ENCODE results near the gene CDK19.

CDK19 gene

GRCh38 chr6:110660066-110660655, 155.1 kb downstream of the CDK19 start:
- DNase-seq, result no peak
- TF ChIP-seq CTCF (IDR thresholded peaks at IDR 0.05; ENCODE audit: low read depth, low read length), result no peak
- Histone ChIP-seq H3K9me3 (ENCODE audit: severe bottlenecking) (no peaks in the 10 kb centered on the region), H3K27me3 (ENCODE audit: insufficient read depth, low read depth, severe bottlenecking) (no peaks in the 10 kb centered on the region), H3K27ac (no peak overlapping the region), H3K36me3 (no peaks in the 10 kb centered on the region), H3K4me3 (ENCODE audit: low read depth, low read length) (no peak overlapping the region)

GRCh38 chr6:110658631-110659211, 156.5 kb downstream of the CDK19 start:
- Histone ChIP-seq H3K4me3 (ENCODE audit: low read depth, low read length) (no peak overlapping the region), H3K9me3 (ENCODE audit: severe bottlenecking) (no peaks in the 10 kb centered on the region), H3K27ac (no peak overlapping the region), H3K36me3 (no peaks in the 10 kb centered on the region), H3K27me3 (ENCODE audit: insufficient read depth, low read depth, severe bottlenecking) (no peaks in the 10 kb centered on the region)
- no peak for DNase-seq
- TF ChIP-seq CTCF (IDR thresholded peaks at IDR 0.05; ENCODE audit: low read depth, low read length), result no peak

GRCh38 chr6:110656492-110656891, 158.8 kb downstream of the CDK19 start:
- H3K9me3 ChIP-seq (ENCODE audit: severe bottlenecking), result no peaks in the 10 kb centered on the region
- H3K27me3 ChIP-seq (ENCODE audit: insufficient read depth, low read depth, severe bottlenecking), result no peaks in the 10 kb centered on the region
- no peak overlapping the region for H3K27ac ChIP-seq
- no peak for DNase-seq
- no peaks in the 10 kb centered on the region for H3K36me3 ChIP-seq
- H3K4me3 ChIP-seq (ENCODE audit: low read depth, low read length), result no peak overlapping the region
- TF ChIP-seq CTCF (IDR thresholded peaks at IDR 0.05; ENCODE audit: low read depth, low read length), result no peak

- Histone ChIP-seq H3K4me3 (ENCODE audit: low read depth, low read length) (no peak overlapping the region), H3K36me3 (no peaks in the 10 kb centered on the region), H3K27me3 (ENCODE audit: insufficient read depth, low read depth, severe bottlenecking) (no peaks in the 10 kb centered on the region), H3K27ac (no peak overlapping the region), H3K9me3 (ENCODE audit: severe bottlenecking) (no peaks in the 10 kb centered on the region)
- no peak for TF ChIP-seq CTCF (IDR thresholded peaks at IDR 0.05; ENCODE audit: low read depth, low read length)
- DNase-seq, result no peak
Observed at GRCh38 chr6:110655821-110656220, 159.4 kb downstream of the CDK19 start.

GRCh38 chr6:110654096-110654820, 161.0 kb downstream of the CDK19 start:
- no peak for TF ChIP-seq CTCF (IDR thresholded peaks at IDR 0.05; ENCODE audit: low read depth, low read length)
- DNase-seq, result no peak
- Histone ChIP-seq H3K27ac (no peak overlapping the region), H3K36me3 (no peaks in the 10 kb centered on the region), H3K9me3 (ENCODE audit: severe bottlenecking) (no peaks in the 10 kb centered on the region), H3K27me3 (ENCODE audit: insufficient read depth, low read depth, severe bottlenecking) (no peaks in the 10 kb centered on the region), H3K4me3 (ENCODE audit: low read depth, low read length) (no peak overlapping the region)

Data from WERI-Rb-1 (cell line).